K562 (cell line): Measurements from ENCODE around the gene PGAP3. TPM values are rescaled to one million over a fixed set of nuclear protein-coding genes. Genes with fewer than 3 reads are reported as not detected.

Experiments
- CBX3 ChIP-seq, 2 experiments: IDR thresholded peaks; 1 replicate in 1 of 2; 2 replicates in 1 of 2; pipeline ENCODE4 v1.6.1; 2012; ENCODE audit warnings: inconsistent platforms in 2 of 2, low read length in 2 of 2, borderline replicate concordance in 1 of 2, control low read depth in 1 of 2
- CCAR2 ChIP-seq: fragments of 200-400 bp; formaldehyde crosslinking; IDR thresholded peaks from 2 replicates; pipeline ENCODE4 v1.6.1; 2017; ENCODE audit warnings: mild to moderate bottlenecking, low read depth, low read length
- CSDE1 ChIP-seq, 2 experiments: fragments of 450-650 bp; IDR thresholded peaks; 2 replicates each; pipeline ENCODE4 v1.6.1; 2016; ENCODE audit warnings: mild to moderate bottlenecking in 1 of 2
- HNRNPK ChIP-seq: fragments of 200-400 bp; formaldehyde crosslinking; IDR thresholded peaks from one replicate; pipeline ENCODE4 v1.6.1; 2018; ENCODE audit warnings: mild to moderate bottlenecking, low read depth, low read length; ENCODE audit not compliant: poor library complexity, severe bottlenecking
- NCOR1 ChIP-seq: fragments of 450-650 bp; IDR thresholded peaks from 2 replicates; pipeline ENCODE4 v1.6.1; 2016; ENCODE audit warnings: mild to moderate bottlenecking, moderate library complexity
- NELFE ChIP-seq: IDR thresholded peaks from 2 replicates; pipeline ENCODE4 v1.6.1; 2011; ENCODE audit warnings: mild to moderate bottlenecking; ENCODE audit not compliant: insufficient read depth, insufficient read length
- PCBP2 ChIP-seq: fragments of 200-400 bp; formaldehyde crosslinking; IDR thresholded peaks from 2 replicates; pipeline ENCODE4 v1.6.1; 2018; ENCODE audit warnings: low read length, low read depth, mild to moderate bottlenecking, moderate library complexity; ENCODE audit not compliant: poor library complexity, severe bottlenecking
- PHB ChIP-seq: fragments of 250-450 bp; sonication (Bioruptor Pico); IDR thresholded peaks from 2 replicates; pipeline ENCODE4 v1.5.0; 2021
- PHF8 ChIP-seq: fragments of 200-600 bp; sonication (generic); IDR thresholded peaks from 2 replicates; pipeline ENCODE4 v1.6.1; 2012; ENCODE audit warnings: mixed run types, mild to moderate bottlenecking, inconsistent platforms, low read length, moderate library complexity, borderline replicate concordance
- PTTG1 ChIP-seq: fragments of 450-650 bp; IDR thresholded peaks from 2 replicates; pipeline ENCODE4 v1.6.1; 2016; ENCODE audit warnings: low read depth, mild to moderate bottlenecking, missing genetic modification characterization, missing compliant biosample characterization
- RBM25 ChIP-seq: fragments of 200-400 bp; formaldehyde crosslinking; IDR thresholded peaks from 2 replicates; pipeline ENCODE4 v1.6.1; 2018; ENCODE audit warnings: low read length, low read depth, moderate library complexity; ENCODE audit not compliant: severe bottlenecking
- TRIM24 ChIP-seq, 2 experiments: fragments of 450-650 bp; IDR thresholded peaks; 2 replicates each; pipeline ENCODE4 v1.6.1; 2016
- ZNF41 ChIP-seq: fragments of 250-450 bp; sonication (Bioruptor Pico); conservative IDR thresholded peaks from 2 replicates; pipeline ENCODE4 v1.4.0; 2020; ENCODE audit warnings: mild to moderate bottlenecking
- polyA plus RNA-seq, 8 experiments: library from polyadenylated mRNA; depleted of rRNA in 4 of 8; stranded (reverse) in 5 of 8; unstranded in 3 of 8; fragments of >200 nt; fragmentation: Nextera tagmentation in 2 of 8; fragmentation: Illumina TruSeq in 1 of 8; extraction: Ambion mirVana in 2 of 8; extraction: Trizol in 1 of 8; gene quantifications; 2 replicates each; pipeline versions ENCODE4 v1.2.1 to v1.2.3, GENCODE V29; 2011 to 2014; ENCODE audit warnings: inconsistent platforms in 1 of 8, missing spikeins in 1 of 8
- total RNA-seq, 7 experiments: library from RNA; depleted of rRNA in 6 of 7; stranded (reverse); fragments of >200 nt in 6 of 7; fragmentation: Illumina TruSeq in 2 of 7; extraction: Trizol in 2 of 7; gene quantifications; 2 replicates each; pipeline versions ENCODE4 v1.2.1 to v1.2.3, GENCODE V29; 2011 to 2021; ENCODE audit warnings: low replicate concordance in 1 of 7
- TF ChIP-seq, protein P1 (sequence below): IDR thresholded peaks from 2 replicates; pipeline ENCODE4 v1.6.1; 2016; ENCODE audit warnings: missing genetic modification characterization, missing compliant biosample characterization
- TF ChIP-seq, protein P2 (sequence below), 2 experiments: IDR thresholded peaks in 1 of 2; conservative IDR thresholded peaks in 1 of 2; 2 replicates each; pipeline ENCODE4 v1.6.1; 2016; ENCODE audit warnings: low read depth in 2 of 2, mild to moderate bottlenecking in 1 of 2, missing compliant biosample characterization in 1 of 2, missing genetic modification characterization in 1 of 2, moderate library complexity in 1 of 2
- TF ChIP-seq, protein P3 (sequence below): sonication (generic); formaldehyde crosslinking; IDR thresholded peaks from 2 replicates; pipeline ENCODE4 v1.8.0; 2022; ENCODE audit warnings: missing genetic modification reagents, mild to moderate bottlenecking, borderline replicate concordance
- TF ChIP-seq, protein P4 (sequence below): sonication (generic); formaldehyde crosslinking; IDR thresholded peaks from 2 replicates; pipeline ENCODE4 v1.5.0; 2020; ENCODE audit warnings: missing genetic modification reagents
- TF ChIP-seq, protein P5 (sequence below): sonication (generic); formaldehyde crosslinking; IDR thresholded peaks from 2 replicates; pipeline ENCODE4 v1.9.0; 2022; ENCODE audit warnings: mild to moderate bottlenecking, missing genetic modification reagents

Gene PGAP3
- total and polyA plus RNA-seq, 9 of the 15 experiments (the other 6 are each of a cell fraction or from before 2014, with no cell fraction given): 0.38 to 9.4 (median 4.5) TPM

DNA sequence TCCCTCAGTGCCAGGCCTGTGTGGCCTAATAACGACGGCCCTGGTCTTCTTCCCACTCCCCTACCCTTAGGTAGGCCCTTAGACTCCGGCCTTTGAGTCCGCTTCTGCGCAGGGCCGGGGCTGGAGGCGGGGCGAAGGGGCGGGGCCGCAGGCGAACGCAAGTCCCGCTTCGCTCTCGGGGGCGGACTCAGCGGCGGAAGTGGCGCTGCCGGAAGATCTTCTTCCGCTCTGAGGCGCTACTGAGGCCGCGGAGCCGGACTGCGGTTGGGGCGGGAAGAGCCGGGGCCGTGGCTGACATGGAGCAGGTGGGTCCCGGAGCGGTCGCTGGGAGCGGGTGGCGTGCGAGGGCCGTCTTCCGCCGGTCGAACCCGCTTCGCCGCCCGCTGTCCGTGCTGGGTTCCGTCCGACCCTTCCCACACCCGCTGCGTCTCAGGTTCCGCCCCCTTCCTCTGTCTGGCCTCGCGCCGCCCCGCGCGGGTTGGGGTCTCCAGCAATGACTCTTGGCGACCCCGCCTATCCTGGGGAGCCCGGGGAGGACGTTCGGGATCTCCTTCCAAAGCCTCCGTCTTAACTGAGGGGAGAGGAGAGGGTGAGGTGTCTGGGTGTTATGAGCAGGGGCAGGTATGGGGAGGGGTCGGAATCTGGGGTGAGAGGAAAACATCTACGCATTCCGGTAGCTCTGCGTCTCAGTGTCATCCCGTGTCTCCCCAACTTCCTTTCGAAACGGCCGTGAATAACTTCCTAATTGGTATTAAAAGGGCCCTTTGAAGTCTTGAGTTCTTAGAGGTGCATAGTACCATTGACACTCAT, 50.7 kb downstream of the PGAP3 start, which contains the start of gene STARD3 (continued):
- TF ChIP-seq, protein P1, sequence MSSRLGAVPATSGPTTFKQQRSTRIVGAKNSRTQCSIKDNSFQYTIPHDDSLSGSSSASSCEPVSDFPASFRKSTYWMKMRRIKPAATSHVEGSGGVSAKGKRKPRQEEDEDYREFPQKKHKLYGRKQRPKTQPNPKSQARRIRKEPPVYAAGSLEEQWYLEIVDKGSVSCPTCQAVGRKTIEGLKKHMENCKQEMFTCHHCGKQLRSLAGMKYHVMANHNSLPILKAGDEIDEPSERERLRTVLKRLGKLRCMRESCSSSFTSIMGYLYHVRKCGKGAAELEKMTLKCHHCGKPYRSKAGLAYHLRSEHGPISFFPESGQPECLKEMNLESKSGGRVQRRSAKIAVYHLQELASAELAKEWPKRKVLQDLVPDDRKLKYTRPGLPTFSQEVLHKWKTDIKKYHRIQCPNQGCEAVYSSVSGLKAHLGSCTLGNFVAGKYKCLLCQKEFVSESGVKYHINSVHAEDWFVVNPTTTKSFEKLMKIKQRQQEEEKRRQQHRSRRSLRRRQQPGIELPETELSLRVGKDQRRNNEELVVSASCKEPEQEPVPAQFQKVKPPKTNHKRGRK (tag): no peak
- TF ChIP-seq HNRNPK: no peak
- TF ChIP-seq PCBP2: no peak
- no peak for TF ChIP-seq RBM25
- no peak for TF ChIP-seq CCAR2
- TF ChIP-seq PHF8: peak; percentile 86; the same call in 1 of the 2 replicates
- TF ChIP-seq, protein P2, sequence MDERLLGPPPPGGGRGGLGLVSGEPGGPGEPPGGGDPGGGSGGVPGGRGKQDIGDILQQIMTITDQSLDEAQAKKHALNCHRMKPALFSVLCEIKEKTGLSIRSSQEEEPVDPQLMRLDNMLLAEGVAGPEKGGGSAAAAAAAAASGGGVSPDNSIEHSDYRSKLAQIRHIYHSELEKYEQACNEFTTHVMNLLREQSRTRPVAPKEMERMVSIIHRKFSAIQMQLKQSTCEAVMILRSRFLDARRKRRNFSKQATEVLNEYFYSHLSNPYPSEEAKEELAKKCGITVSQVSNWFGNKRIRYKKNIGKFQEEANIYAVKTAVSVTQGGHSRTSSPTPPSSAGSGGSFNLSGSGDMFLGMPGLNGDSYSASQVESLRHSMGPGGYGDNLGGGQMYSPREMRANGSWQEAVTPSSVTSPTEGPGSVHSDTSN (CRISPR knock-in tag; IDR thresholded peaks at IDR 0.05; ENCODE audit: low read depth): no peak
- TF ChIP-seq, protein P2 (tag; conservative IDR thresholded peaks at IDR 0.05; ENCODE audit: low read depth): no peak
- TF ChIP-seq, protein P3, sequence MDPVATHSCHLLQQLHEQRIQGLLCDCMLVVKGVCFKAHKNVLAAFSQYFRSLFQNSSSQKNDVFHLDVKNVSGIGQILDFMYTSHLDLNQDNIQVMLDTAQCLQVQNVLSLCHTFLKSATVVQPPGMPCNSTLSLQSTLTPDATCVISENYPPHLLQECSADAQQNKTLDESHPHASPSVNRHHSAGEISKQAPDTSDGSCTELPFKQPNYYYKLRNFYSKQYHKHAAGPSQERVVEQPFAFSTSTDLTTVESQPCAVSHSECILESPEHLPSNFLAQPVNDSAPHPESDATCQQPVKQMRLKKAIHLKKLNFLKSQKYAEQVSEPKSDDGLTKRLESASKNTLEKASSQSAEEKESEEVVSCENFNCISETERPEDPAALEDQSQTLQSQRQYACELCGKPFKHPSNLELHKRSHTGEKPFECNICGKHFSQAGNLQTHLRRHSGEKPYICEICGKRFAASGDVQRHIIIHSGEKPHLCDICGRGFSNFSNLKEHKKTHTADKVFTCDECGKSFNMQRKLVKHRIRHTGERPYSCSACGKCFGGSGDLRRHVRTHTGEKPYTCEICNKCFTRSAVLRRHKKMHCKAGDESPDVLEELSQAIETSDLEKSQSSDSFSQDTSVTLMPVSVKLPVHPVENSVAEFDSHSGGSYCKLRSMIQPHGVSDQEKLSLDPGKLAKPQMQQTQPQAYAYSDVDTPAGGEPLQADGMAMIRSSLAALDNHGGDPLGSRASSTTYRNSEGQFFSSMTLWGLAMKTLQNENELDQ (CRISPR knock-in tag): no peak
- TF ChIP-seq, protein P4, sequence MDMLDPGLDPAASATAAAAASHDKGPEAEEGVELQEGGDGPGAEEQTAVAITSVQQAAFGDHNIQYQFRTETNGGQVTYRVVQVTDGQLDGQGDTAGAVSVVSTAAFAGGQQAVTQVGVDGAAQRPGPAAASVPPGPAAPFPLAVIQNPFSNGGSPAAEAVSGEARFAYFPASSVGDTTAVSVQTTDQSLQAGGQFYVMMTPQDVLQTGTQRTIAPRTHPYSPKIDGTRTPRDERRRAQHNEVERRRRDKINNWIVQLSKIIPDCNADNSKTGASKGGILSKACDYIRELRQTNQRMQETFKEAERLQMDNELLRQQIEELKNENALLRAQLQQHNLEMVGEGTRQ: no peak
- peak in 1 of 2 experiments; percentile 97; a peak in 2 of 4 replicates for TF ChIP-seq TRIM24 (IDR thresholded peaks at IDR 0.05)
- TF ChIP-seq, protein P5, sequence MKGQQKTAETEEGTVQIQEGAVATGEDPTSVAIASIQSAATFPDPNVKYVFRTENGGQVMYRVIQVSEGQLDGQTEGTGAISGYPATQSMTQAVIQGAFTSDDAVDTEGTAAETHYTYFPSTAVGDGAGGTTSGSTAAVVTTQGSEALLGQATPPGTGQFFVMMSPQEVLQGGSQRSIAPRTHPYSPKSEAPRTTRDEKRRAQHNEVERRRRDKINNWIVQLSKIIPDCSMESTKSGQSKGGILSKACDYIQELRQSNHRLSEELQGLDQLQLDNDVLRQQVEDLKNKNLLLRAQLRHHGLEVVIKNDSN (CRISPR knock-in tag): no peak
- TF ChIP-seq PTTG1 (tag): no peak
- TF ChIP-seq NELFE: no peak
- no peak for TF ChIP-seq ZNF41 (CRISPR knock-in tag)
- peak; percentile 90 for TF ChIP-seq PHB (CRISPR knock-in tag)
- no peak for TF ChIP-seq CSDE1 (IDR thresholded peaks at IDR 0.05)
- TF ChIP-seq CBX3 (IDR thresholded peaks at IDR 0.05; ENCODE audit: borderline replicate concordance in 1 of 2, low read length in 2 of 2): 0 out of 3 replicates have a peak, but pooled peaks of 1 of the 2 experiments have one; percentile 53
- TF ChIP-seq NCOR1: no peak; the same call in 1 of the 2 replicates
